GM18499 (cell line): ENCODE results near the gene CCDC171.

Experiments
- ATAC-seq: cut with Tn5 transposase; IDR thresholded peaks from one replicate; pipeline ENCODE4 v1.9.1; 2021; ENCODE audit warnings: moderate number of reproducible peaks; ENCODE audit not compliant: insufficient read depth, unreplicated experiment

Gene CCDC171

GRCh38 chr9:15846611-15847010, 293.8 kb downstream of the CCDC171 start:
- ATAC-seq, result no peak

- no peak for ATAC-seq
These were observed 297.0 kb downstream of the CCDC171 start for GRCh38 chr9:15849871-15850270.

- no peak for ATAC-seq
These were observed 298.9 kb downstream of the CCDC171 start for GRCh38 chr9:15851766-15852165.

- ATAC-seq, result no peak
These were observed 303.7 kb downstream of the CCDC171 start for GRCh38 chr9:15856591-15856990.

- no peak for ATAC-seq
These were observed 314.5 kb downstream of the CCDC171 start for GRCh38 chr9:15867334-15867733.

GRCh38 chr9:15867988-15868387, 315.1 kb downstream of the CCDC171 start:
- no peak for ATAC-seq

- no peak for ATAC-seq
These were observed 320.8 kb downstream of the CCDC171 start for GRCh38 chr9:15873573-15874177.

- ATAC-seq, result no peak
These were observed 329.5 kb downstream of the CCDC171 start for GRCh38 chr9:15882328-15882727.

- ATAC-seq, result no peak
These were observed 330.0 kb downstream of the CCDC171 start for GRCh38 chr9:15882883-15883282.

GRCh38 chr9:15885464-15885863, 332.6 kb downstream of the CCDC171 start:
- ATAC-seq, result no peak

- no peak for ATAC-seq
These were observed 336.7 kb downstream of the CCDC171 start for GRCh38 chr9:15889555-15889954.

GRCh38 chr9:15901572-15901971, 348.7 kb downstream of the CCDC171 start:
- ATAC-seq, result no peak

- no peak for ATAC-seq
These were observed 356.5 kb downstream of the CCDC171 start for GRCh38 chr9:15909297-15909696.

- no peak for ATAC-seq
These were observed 362.9 kb downstream of the CCDC171 start for GRCh38 chr9:15915711-15916110.

- ATAC-seq, result no peak
These were observed 374.3 kb downstream of the CCDC171 start for GRCh38 chr9:15927161-15927560.

GRCh38 chr9:15935661-15936305, 382.9 kb downstream of the CCDC171 start:
- no peak for ATAC-seq

GRCh38 chr9:15936306-15936921, 383.6 kb downstream of the CCDC171 start:
- no peak for ATAC-seq

- ATAC-seq, result no peak
These were observed 390.1 kb downstream of the CCDC171 start for GRCh38 chr9:15942831-15943424.

- no peak for ATAC-seq
These were observed 391.5 kb downstream of the CCDC171 start for GRCh38 chr9:15944341-15944740.

GRCh38 chr9:15959663-15960062, 406.8 kb downstream of the CCDC171 start:
- ATAC-seq, result no peak

GRCh38 chr9:15961217-15961616, 408.4 kb downstream of the CCDC171 start:
- no peak for ATAC-seq
